ENCODE data around the gene PHF21B.

The PHF21B gene

DNA sequence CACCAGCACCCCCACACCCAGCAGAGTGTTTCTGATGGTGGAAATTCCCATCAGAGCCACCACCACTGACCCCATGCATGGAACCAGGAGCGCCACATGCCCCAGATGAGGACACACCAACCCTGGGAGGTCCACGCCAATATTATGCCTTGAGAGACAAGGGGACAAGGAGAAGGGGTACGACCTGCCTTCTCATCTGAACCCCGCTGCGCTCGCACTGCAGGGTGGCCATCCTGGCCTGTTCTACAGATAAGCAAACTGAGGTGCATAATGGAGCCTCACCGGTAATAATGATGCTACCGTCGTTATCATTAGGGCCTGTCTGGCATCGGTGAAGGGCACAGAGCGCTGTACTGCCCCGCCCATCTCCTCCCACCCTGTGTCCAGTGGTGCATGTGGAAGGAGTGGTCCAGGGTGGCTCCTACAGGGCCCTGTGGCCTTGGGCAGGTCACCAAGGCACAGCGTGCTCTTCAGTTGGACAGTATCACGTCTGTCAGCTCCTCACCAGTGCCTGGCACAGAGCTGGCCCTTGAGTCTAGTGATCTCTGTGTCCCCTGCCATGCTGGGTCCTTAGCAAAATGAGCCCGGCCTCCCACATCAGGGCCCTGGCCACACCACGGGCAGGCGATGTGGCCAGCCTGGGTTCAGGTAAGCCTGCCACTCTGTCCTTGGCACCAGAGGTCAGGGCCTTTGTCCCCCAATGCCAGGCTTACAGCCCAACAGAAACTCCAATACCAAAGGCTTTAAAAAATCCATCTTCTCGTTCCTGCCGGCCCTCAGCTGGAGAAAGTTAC is 92.2 kb downstream of the PHF21B start:
- DNase-seq (ENCODE audit: low spot score) = no peak
- POLR2A ChIA-PET (ENCODE audit: low non-redundant PET) = no interaction called here
- TF ChIP-seq, protein P1, sequence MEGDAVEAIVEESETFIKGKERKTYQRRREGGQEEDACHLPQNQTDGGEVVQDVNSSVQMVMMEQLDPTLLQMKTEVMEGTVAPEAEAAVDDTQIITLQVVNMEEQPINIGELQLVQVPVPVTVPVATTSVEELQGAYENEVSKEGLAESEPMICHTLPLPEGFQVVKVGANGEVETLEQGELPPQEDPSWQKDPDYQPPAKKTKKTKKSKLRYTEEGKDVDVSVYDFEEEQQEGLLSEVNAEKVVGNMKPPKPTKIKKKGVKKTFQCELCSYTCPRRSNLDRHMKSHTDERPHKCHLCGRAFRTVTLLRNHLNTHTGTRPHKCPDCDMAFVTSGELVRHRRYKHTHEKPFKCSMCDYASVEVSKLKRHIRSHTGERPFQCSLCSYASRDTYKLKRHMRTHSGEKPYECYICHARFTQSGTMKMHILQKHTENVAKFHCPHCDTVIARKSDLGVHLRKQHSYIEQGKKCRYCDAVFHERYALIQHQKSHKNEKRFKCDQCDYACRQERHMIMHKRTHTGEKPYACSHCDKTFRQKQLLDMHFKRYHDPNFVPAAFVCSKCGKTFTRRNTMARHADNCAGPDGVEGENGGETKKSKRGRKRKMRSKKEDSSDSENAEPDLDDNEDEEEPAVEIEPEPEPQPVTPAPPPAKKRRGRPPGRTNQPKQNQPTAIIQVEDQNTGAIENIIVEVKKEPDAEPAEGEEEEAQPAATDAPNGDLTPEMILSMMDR (conservative IDR thresholded peaks at IDR 0.05; ENCODE audit: low read depth) = no peak
- H3K27ac ChIP-seq = no peak overlapping the region
- CTCF ChIA-PET = no interaction called here

DNA sequence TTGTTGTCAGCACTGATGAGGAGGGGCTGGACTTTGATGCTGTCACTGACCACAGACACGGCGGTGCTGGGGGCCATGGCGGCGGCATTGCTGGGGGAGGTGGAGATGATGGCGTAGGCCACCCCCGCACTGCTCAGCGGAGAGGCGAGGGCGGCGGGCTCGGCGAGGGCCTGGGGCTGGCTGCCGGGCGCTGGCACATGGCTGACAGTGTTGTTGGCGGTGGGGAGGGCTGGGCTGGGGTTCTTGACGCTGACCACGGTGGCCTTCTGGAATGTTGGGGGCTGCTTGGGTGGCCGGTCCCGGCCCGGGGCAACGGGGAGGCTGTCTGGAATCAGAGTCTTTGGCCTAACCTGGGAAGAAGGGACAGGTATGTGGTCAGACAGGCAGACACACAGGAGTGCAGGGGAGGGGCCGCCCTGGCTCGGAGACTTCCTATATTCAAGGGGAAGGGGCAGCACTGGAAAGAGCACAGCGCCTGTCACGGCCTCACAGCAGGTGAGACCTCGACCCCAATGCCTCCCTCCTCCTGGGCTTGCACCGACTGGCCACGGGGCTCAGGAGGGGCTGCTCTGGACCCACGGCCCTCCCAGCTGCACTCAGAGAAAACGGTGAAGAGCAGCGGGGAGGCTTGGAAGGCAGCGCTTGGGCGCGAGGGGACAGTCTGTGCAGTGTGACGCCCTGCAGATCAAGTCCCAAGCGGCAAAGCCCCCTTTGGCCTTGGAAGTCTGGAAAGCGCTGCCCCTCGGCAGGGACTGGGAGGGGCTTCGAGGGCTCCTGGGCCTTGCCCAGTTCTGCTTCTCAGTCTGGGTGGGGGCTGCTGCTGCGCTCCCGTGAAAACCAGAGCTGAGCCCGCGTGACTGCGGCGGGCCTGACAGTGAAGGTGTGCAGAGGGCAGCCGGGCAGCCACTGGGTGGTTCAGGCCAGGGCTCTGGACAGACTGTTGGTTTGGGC is 93.2 kb downstream of the PHF21B start:
- CTCF ChIA-PET = no interaction called here
- no peak for DNase-seq (ENCODE audit: low spot score)

DNA sequence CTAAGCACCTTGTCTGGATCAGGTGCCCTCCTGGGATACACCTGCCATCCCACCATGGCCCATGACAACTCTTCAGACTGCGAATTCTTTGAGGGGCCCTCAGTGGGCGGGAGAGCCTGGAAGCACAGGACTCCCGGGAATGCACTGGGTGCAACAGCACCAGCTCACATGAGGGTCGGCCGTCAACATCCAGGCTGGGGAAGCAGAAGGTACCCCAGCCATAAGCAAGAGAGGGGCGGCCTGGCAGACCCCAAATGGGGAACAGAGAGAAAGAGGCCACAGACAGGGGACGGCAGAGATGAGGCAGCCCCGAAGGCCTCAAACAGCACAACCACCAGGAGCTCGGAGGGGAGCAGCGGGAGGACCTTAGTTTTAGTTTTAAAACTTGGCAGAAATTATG is 94.4 kb downstream of the PHF21B start:
- H3K27ac ChIP-seq = no peak overlapping the region
- CTCF ChIA-PET = no interaction called here
- POLR2A ChIA-PET (ENCODE audit: low non-redundant PET) = no interaction called here
- DNase-seq (ENCODE audit: low spot score) = no peak
- TF ChIP-seq, protein P1 (conservative IDR thresholded peaks at IDR 0.05; ENCODE audit: low read depth) = no peak

More for the DNA sequence above, 93.2 kb downstream of the PHF21B start:
- POLR2A ChIA-PET (ENCODE audit: low non-redundant PET) = no interaction called here
- TF ChIP-seq, protein P1 (conservative IDR thresholded peaks at IDR 0.05; ENCODE audit: low read depth) = no peak
- H3K27ac ChIP-seq = no peak overlapping the region

DNA sequence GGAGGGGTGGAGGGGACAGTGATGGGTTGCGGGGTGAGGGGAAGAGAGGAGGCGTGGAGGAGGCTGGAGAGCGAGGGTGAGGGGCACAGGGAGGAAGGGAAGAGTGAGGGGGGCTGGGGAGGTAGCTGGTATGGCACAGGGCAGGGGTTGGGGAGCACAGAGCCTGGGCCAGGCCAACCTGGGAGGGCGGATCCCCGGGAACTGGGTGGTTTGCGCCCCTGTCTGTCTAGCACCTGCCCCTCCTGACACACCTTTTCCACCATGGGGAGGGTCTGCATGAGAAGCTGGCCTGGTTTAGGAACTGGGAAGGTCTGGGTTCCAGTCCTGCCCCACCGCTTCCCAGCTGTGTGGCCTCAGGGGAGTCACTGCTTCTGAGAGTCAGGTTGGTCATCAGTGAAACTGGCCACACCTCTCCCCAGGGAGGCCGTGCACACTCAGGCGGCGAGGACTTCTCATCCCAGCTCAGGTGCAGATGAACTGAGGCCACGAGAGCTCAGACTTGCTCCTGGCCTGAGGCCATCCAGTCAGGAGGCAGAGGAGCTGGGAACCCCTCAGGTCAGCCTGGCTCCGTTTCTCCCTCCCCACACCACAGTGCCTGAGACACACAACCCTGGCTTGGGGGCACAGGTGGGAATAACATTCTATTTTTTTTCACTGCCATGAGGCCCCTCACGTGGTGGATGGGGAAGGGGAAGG is 95.6 kb downstream of the PHF21B start:
- CTCF ChIA-PET = no interaction called here

DNA sequence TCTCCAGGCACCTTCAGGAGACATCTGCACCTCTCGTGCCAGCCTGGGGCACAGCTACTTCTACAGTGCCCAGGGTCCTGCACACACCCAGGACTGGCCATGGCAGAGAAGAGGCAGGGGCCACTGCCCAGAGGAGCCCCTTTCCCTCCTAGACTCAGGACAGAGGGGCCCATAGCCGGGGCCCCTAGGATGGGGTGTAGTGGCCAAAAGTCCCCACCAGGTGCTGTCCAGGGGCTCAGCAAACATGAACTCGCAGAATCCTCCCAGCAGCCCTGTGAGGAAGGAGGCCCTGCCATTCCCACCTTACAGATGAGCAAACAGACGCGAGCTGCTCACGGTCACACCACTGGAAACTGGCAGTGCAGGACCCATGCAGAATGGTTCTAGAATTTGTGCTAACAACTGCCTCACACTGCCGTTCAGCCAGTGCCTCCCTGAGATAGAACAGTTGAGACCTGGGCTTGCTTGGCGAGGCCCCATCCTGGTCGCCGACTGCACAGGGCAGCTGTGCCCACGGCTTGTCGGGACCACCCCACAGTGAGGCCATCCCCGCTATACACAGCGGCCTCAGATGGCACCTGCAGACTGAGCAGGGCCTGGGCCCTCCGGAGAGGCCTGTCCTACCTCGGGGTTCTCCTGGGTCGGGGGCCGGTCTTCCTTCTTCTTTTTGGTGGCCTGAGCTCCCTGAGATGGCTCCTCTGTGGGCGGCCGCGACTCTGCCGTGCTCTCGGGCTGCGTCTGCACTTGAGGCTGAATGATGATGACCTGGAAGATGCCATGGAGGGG is 96.4 kb downstream of the PHF21B start:
- TF ChIP-seq, protein P1 (conservative IDR thresholded peaks at IDR 0.05; ENCODE audit: low read depth) = no peak
- no peak overlapping the region for H3K27ac ChIP-seq
- ChIA-PET CTCF (interaction anchor here (0.9 kb wide), 1 partner anchor 20 kb away, joined by 4 read pairs; no protein-coding TSS in a partner anchor), POLR2A (ENCODE audit: low non-redundant PET) (no interaction called here)
- DNase-seq (ENCODE audit: low spot score) = no peak

More for the DNA sequence above, 95.6 kb downstream of the PHF21B start:
- POLR2A ChIA-PET (ENCODE audit: low non-redundant PET) = no interaction called here
- TF ChIP-seq, protein P1 (conservative IDR thresholded peaks at IDR 0.05; ENCODE audit: low read depth) = no peak
- DNase-seq (ENCODE audit: low spot score) = no peak
- H3K27ac ChIP-seq = no peak overlapping the region
